ENCODE data around the gene FBLN1.
A peak's percentile ranks its signal among the peaks of the same experiment; 100 is the strongest.

Gene FBLN1

GRCh38 chr22:45640291-45640940, 137.7 kb downstream of the FBLN1 start:
- H3K27ac ChIP-seq = peak overlapping the region; percentile 62; the same call in 1 of the 2 replicates
- no peak for TF ChIP-seq CTCF (conservative IDR thresholded peaks at IDR 0.05)

- no peak for TF ChIP-seq CTCF (conservative IDR thresholded peaks at IDR 0.05)
Measured at GRCh38 chr22:45640941-45641621, 138.4 kb downstream of the FBLN1 start.

GRCh38 chr22:45642986-45643385, 140.3 kb downstream of the FBLN1 start:
- no peak overlapping the region for H3K27ac ChIP-seq
- TF ChIP-seq CTCF (conservative IDR thresholded peaks at IDR 0.05) = no peak

More at GRCh38 chr22:45640941-45641621, 138.4 kb downstream of the FBLN1 start:
- H3K27ac ChIP-seq = no peak overlapping the region

GRCh38 chr22:45644714-45645113, 142.0 kb downstream of the FBLN1 start:
- no peak for TF ChIP-seq CTCF (conservative IDR thresholded peaks at IDR 0.05)
- H3K27ac ChIP-seq = no peak overlapping the region

- no peak for TF ChIP-seq CTCF (conservative IDR thresholded peaks at IDR 0.05)
- peak overlapping the region; percentile 22; the same call in 1 of the 2 replicates for H3K27ac ChIP-seq
Measured at GRCh38 chr22:45645150-45645525, 142.5 kb downstream of the FBLN1 start.

- peak overlapping the region; percentile 22; the same call in 1 of the 2 replicates for H3K27ac ChIP-seq
Measured at GRCh38 chr22:45645526-45646414, 143.1 kb downstream of the FBLN1 start.

More at GRCh38 chr22:45645526-45646414, 143.1 kb downstream of the FBLN1 start:
- TF ChIP-seq CTCF (conservative IDR thresholded peaks at IDR 0.05) = peak; percentile 68
